WTC11 (cell line): ENCODE data around the gene NEUROG2. TPM values are rescaled to one million over a fixed set of nuclear protein-coding genes. Genes with fewer than 3 reads are reported as not detected.

ENCODE experiments used
- ATAC-seq: fragments of 200-7000 bp; cut with Tn5 transposase; 2 replicates; pipeline ENCODE4 v1.10.0; 2021; ENCODE audit warnings: mild to moderate bottlenecking, moderate library complexity
- CTCF ChIA-PET: fragments of 300-600 bp; sonication (Branson Sonifier 250); formaldehyde crosslinking; loops from one replicate; lab custom pipeline; 2021; ENCODE audit warnings: antibody characterized with exemption; lab: Charles Lee
- POLR2A ChIA-PET: fragments of 350-600 bp; sonication (Branson Sonifier 250); formaldehyde crosslinking; loops from one replicate; lab custom pipeline; 2021; ENCODE audit warnings: antibody characterized with exemption; lab: Charles Lee
- DNase-seq: peaks from one replicate; pipeline ENCODE4 v3.0.0; 2021; ENCODE audit warnings: low spot score
- H3K27ac Mint-ChIP-seq: 2 replicates; pipeline ENCODE4 v1.8.0; 2021; ENCODE audit warnings: mixed read lengths
- H3K27me3 Mint-ChIP-seq: 2 replicates; pipeline ENCODE4 v1.8.0; 2021; ENCODE audit warnings: low read depth, mild to moderate bottlenecking, moderate library complexity, mixed read lengths
- H3K36me3 Mint-ChIP-seq: 2 replicates; pipeline ENCODE4 v1.8.0; 2021; ENCODE audit warnings: mixed read lengths
- H3K4me1 Mint-ChIP-seq: 2 replicates; pipeline ENCODE4 v1.8.0; 2022; ENCODE audit warnings: mixed read lengths
- H3K4me3 Mint-ChIP-seq: 2 replicates; pipeline ENCODE4 v1.8.0; 2021; ENCODE audit warnings: mild to moderate bottlenecking, moderate library complexity, mixed read lengths
- H3K9me3 Mint-ChIP-seq: 2 replicates; pipeline ENCODE4 v1.8.0; 2021; ENCODE audit warnings: mixed read lengths
- ATF3 ChIP-seq: sonication (generic); formaldehyde crosslinking; conservative IDR thresholded peaks from 2 replicates; pipeline ENCODE4 v1.8.1; 2022; ENCODE audit warnings: mild to moderate bottlenecking, missing genetic modification reagents
- CDX4 ChIP-seq: fragments of 250-450 bp; sonication (Bioruptor Pico); IDR thresholded peaks from 2 replicates; pipeline ENCODE4 v1.9.0; 2021; ENCODE audit warnings: moderate library complexity, mild to moderate bottlenecking, inconsistent platforms, borderline replicate concordance
- CREM ChIP-seq: sonication (generic); formaldehyde crosslinking; IDR thresholded peaks from 2 replicates; pipeline ENCODE4 v1.8.1; 2022; ENCODE audit warnings: mild to moderate bottlenecking, missing genetic modification reagents, moderate library complexity
- ELF4 ChIP-seq: sonication (generic); formaldehyde crosslinking; IDR thresholded peaks from 2 replicates; pipeline ENCODE4 v1.8.1; 2022; ENCODE audit warnings: low read depth, mild to moderate bottlenecking, moderate library complexity, missing genetic modification reagents
- ETV6 ChIP-seq: sonication (generic); formaldehyde crosslinking; IDR thresholded peaks from 2 replicates; pipeline ENCODE4 v1.8.1; 2022; ENCODE audit warnings: mild to moderate bottlenecking, missing genetic modification reagents
- FOXJ3 ChIP-seq: sonication (generic); formaldehyde crosslinking; IDR thresholded peaks from 2 replicates; pipeline ENCODE4 v1.9.0; 2021; ENCODE audit warnings: missing genetic modification reagents, mild to moderate bottlenecking, borderline replicate concordance
- FOXP1 ChIP-seq: sonication (generic); formaldehyde crosslinking; IDR thresholded peaks from 2 replicates; pipeline ENCODE4 v1.8.0; 2022; ENCODE audit warnings: missing genetic modification reagents, mild to moderate bottlenecking, moderate library complexity, borderline replicate concordance
- GTF2I ChIP-seq: fragments of 250-450 bp; sonication (Bioruptor Pico); conservative IDR thresholded peaks from 2 replicates; pipeline ENCODE4 v1.4.0; 2021; ENCODE audit warnings: mild to moderate bottlenecking
- HMGXB4 ChIP-seq: sonication (generic); formaldehyde crosslinking; IDR thresholded peaks from 2 replicates; pipeline ENCODE4 v1.8.1; 2023; ENCODE audit warnings: mild to moderate bottlenecking, moderate library complexity, missing genetic modification reagents
- MXD4 ChIP-seq: fragments of 250-450 bp; sonication (Bioruptor Pico); IDR thresholded peaks from 2 replicates; pipeline ENCODE4 v1.8.0; 2021; ENCODE audit warnings: mild to moderate bottlenecking, moderate library complexity, borderline replicate concordance
- MYBL2 ChIP-seq: sonication (generic); formaldehyde crosslinking; IDR thresholded peaks from 2 replicates; pipeline ENCODE4 v1.8.1; 2023; ENCODE audit warnings: mild to moderate bottlenecking, moderate library complexity, missing genetic modification reagents
- NFYB ChIP-seq: sonication (generic); formaldehyde crosslinking; conservative IDR thresholded peaks from 2 replicates; pipeline ENCODE4 v1.8.0; 2022; ENCODE audit warnings: low read depth, missing genetic modification reagents
- NR2C2 ChIP-seq: sonication (generic); formaldehyde crosslinking; IDR thresholded peaks from 2 replicates; pipeline ENCODE4 v1.8.0; 2022; ENCODE audit warnings: mild to moderate bottlenecking, missing genetic modification reagents
- SMAD4 ChIP-seq: sonication (generic); formaldehyde crosslinking; IDR thresholded peaks from 2 replicates; pipeline ENCODE4 v1.8.0; 2022; ENCODE audit warnings: mild to moderate bottlenecking, missing genetic modification reagents
- SOX15 ChIP-seq: fragments of 250-450 bp; sonication (Bioruptor Pico); IDR thresholded peaks from 2 replicates; pipeline ENCODE4 v1.9.0; 2021; ENCODE audit warnings: mild to moderate bottlenecking
- TEAD1 ChIP-seq: sonication (generic); formaldehyde crosslinking; IDR thresholded peaks from 2 replicates; pipeline ENCODE4 v1.8.0; 2022; ENCODE audit warnings: mild to moderate bottlenecking, missing genetic modification reagents
- USF1 ChIP-seq: sonication (generic); formaldehyde crosslinking; IDR thresholded peaks from 2 replicates; pipeline ENCODE4 v1.8.0; 2022; ENCODE audit warnings: mild to moderate bottlenecking, missing genetic modification reagents
- ZNF138 ChIP-seq: sonication (generic); formaldehyde crosslinking; conservative IDR thresholded peaks from 2 replicates; pipeline ENCODE4 v1.8.1; 2022; ENCODE audit warnings: mild to moderate bottlenecking, moderate library complexity, missing genetic modification reagents
- ZNF281 ChIP-seq: sonication (generic); formaldehyde crosslinking; IDR thresholded peaks from 2 replicates; pipeline ENCODE4 v1.8.0; 2023; ENCODE audit warnings: mild to moderate bottlenecking, missing genetic modification reagents
- ZNF512 ChIP-seq: sonication (generic); formaldehyde crosslinking; IDR thresholded peaks from 2 replicates; pipeline ENCODE4 v1.8.1; 2022; ENCODE audit warnings: missing genetic modification reagents, borderline replicate concordance
- total RNA-seq: library from RNA; stranded (reverse); gene quantifications from 3 replicates; pipeline ENCODE4 v1.2.3, GENCODE V29; 2021

Gene NEUROG2
- total RNA-seq, 1 experiment from 2014 or later = not detected

GRCh38 chr4:112516471-112517066, 589 bp upstream of the NEUROG2 start:
- CTCF ChIA-PET = interaction anchor here (0.6 to 2.7 kb wide), 20 partner anchors 8 to 1879 kb away, joined by 3 to 11 read pairs (median 4); no protein-coding TSS in a partner anchor
- peaks cover 100% of the 10 kb centered on the region for H3K27me3 Mint-ChIP-seq

GRCh38 chr4:112515198-112516065, 548 bp downstream of the NEUROG2 start:
- DNase-seq (peak; percentile 57), ATAC-seq (peak; percentile 19)
- no peak overlapping the region; the same call in 1 of the 2 replicates for H3K27ac Mint-ChIP-seq
- ChIA-PET POLR2A (interaction anchor here (1.0 kb wide), 2 partner anchors 130 kb away, joined by 3 read pairs; no protein-coding TSS in a partner anchor), CTCF (interaction anchor here (1.1 to 2.7 kb wide), 8 partner anchors 7 to 250 kb away, joined by 3 to 11 read pairs (median 6); no protein-coding TSS in a partner anchor)
- H3K36me3 Mint-ChIP-seq = no peaks in the 10 kb centered on the region
- H3K9me3 Mint-ChIP-seq = no peaks in the 10 kb centered on the region
- H3K4me3 Mint-ChIP-seq = peak overlapping the region; percentile 88
- TF ChIP-seq ATF3 (CRISPR knock-in tag) = no peak
- TF ChIP-seq SOX15 = no peak
- TF ChIP-seq ZNF138 = no peak
- TF ChIP-seq MYBL2 (CRISPR knock-in tag) = no peak
- TF ChIP-seq ETV6 = 0 out of 2 replicates have a peak, but pooled peaks have one; percentile 27
- TF ChIP-seq FOXP1 (CRISPR knock-in tag) = peak; percentile 52; the same call in 1 of the 2 replicates
- no peak for TF ChIP-seq FOXJ3 (CRISPR knock-in tag)
- no peak for TF ChIP-seq ZNF512 (CRISPR knock-in tag)
- 0 out of 2 replicates have a peak, but pooled peaks have one; percentile 25 for TF ChIP-seq CREM (CRISPR knock-in tag)
- TF ChIP-seq CDX4 (CRISPR knock-in tag) = no peak
- peaks cover 54% of the 10 kb centered on the region for H3K4me1 Mint-ChIP-seq
- H3K27me3 Mint-ChIP-seq = peaks cover 100% of the 10 kb centered on the region

More at GRCh38 chr4:112516471-112517066, 589 bp upstream of the NEUROG2 start:
- Mint-ChIP-seq H3K9me3 (no peaks in the 10 kb centered on the region), H3K36me3 (no peaks in the 10 kb centered on the region), H3K27ac (no peak overlapping the region), H3K4me1 (peaks cover 58% of the 10 kb centered on the region), H3K4me3 (peak overlapping the region; percentile 88)
- ATAC-seq (peak; percentile 5), DNase-seq (peak; percentile 73)
- POLR2A ChIA-PET = interaction anchor here (0.6 to 1.0 kb wide), 3 partner anchors 129 to 310 kb away, joined by 3 to 5 read pairs (median 4); no protein-coding TSS in a partner anchor
- peak; percentile 78 for TF ChIP-seq NFYB (CRISPR knock-in tag)
- no peak for TF ChIP-seq ZNF281 (CRISPR knock-in tag)

GRCh38 chr4:112514647-112515197, 1.3 kb downstream of the NEUROG2 start:
- CTCF ChIA-PET = interaction anchor here (1.1 to 2.7 kb wide), 5 partner anchors 8 to 251 kb away, joined by 3 to 11 read pairs (median 4); no protein-coding TSS in a partner anchor
- ATAC-seq = peak; percentile 12
- peaks cover 100% of the 10 kb centered on the region for H3K27me3 Mint-ChIP-seq
- no peak for TF ChIP-seq FOXP1 (CRISPR knock-in tag)
- no peak for TF ChIP-seq NFYB (CRISPR knock-in tag)
- TF ChIP-seq MXD4 = no peak
- no peak for TF ChIP-seq ELF4 (CRISPR knock-in tag)
- TF ChIP-seq GTF2I (CRISPR knock-in tag) = no peak
- no peak for TF ChIP-seq NR2C2 (CRISPR knock-in tag)
- TF ChIP-seq FOXJ3 (CRISPR knock-in tag) = no peak
- no peak for TF ChIP-seq SMAD4 (CRISPR knock-in tag)
- no peak for TF ChIP-seq ETV6
- no peak for TF ChIP-seq HMGXB4
- no peak for TF ChIP-seq TEAD1 (CRISPR knock-in tag)
- no peak for TF ChIP-seq USF1

More at GRCh38 chr4:112514647-112515197, 1.3 kb downstream of the NEUROG2 start:
- peak; percentile 60 for DNase-seq
- Mint-ChIP-seq H3K4me1 (peaks cover 53% of the 10 kb centered on the region), H3K27ac (no peak overlapping the region), H3K9me3 (no peaks in the 10 kb centered on the region), H3K36me3 (no peaks in the 10 kb centered on the region), H3K4me3 (peak overlapping the region; percentile 88)
- POLR2A ChIA-PET = interaction anchor here (1.0 kb wide), 1 partner anchor 129 kb away, joined by 3 read pairs; no protein-coding TSS in a partner anchor
